SU-DHL-6 (cell line): ENCODE data around the gene PDGFB.

Experiments used
- H2AFZ ChIP-seq: fragments of 200-600 bp; sonication (generic); 2 replicates; pipeline ENCODE4 v1.6.1; 2014; ENCODE audit warnings: low read depth, mild to moderate bottlenecking, moderate library complexity, mixed read lengths, antibody characterized with exemption, low read length; ENCODE audit not compliant: severe bottlenecking
- H3F3A ChIP-seq: fragments of 200-600 bp; shearing (Covaris generic); 2 replicates; pipeline ENCODE4 v1.6.0; 2016; ENCODE audit warnings: antibody characterized with exemption, mild to moderate bottlenecking; ENCODE audit not compliant: insufficient read depth
- H3K27ac ChIP-seq: fragments of 200-600 bp; sonication (generic); 2 replicates; pipeline ENCODE4 v1.5.1; 2016; ENCODE audit warnings: low read depth, mild to moderate bottlenecking, low read length, moderate library complexity, mixed read lengths
- H3K27me3 ChIP-seq: fragments of 200-600 bp; sonication (generic), shearing (Covaris generic); 2 replicates; pipeline ENCODE4 v1.6.0; 2014; ENCODE audit warnings: mild to moderate bottlenecking, low read length
- H3K36me3 ChIP-seq: fragments of 200-600 bp; sonication (generic); 2 replicates; pipeline ENCODE4 v1.6.1; 2014; ENCODE audit warnings: mild to moderate bottlenecking, low read length, mixed read lengths
- H3K4me2 ChIP-seq: fragments of 300-600, 200-600 bp; shearing (Covaris generic), sonication (generic); 2 replicates; pipeline ENCODE4 v1.6.0; 2014; ENCODE audit warnings: low read length, low read depth, mild to moderate bottlenecking; ENCODE audit not compliant: poor library complexity, severe bottlenecking
- H3K4me3 ChIP-seq: fragments of 200-600 bp; sonication (generic); 2 replicates; pipeline ENCODE4 v1.5.1; 2014; ENCODE audit warnings: antibody characterized with exemption, low read length, mild to moderate bottlenecking, mixed read lengths; ENCODE audit not compliant: insufficient read depth, poor library complexity, severe bottlenecking
- H3K79me2 ChIP-seq: fragments of 200-600 bp; sonication (generic); 2 replicates; pipeline ENCODE4 v1.6.1; 2014; ENCODE audit warnings: mild to moderate bottlenecking, low read length, moderate library complexity; ENCODE audit not compliant: insufficient read depth
- H3K9ac ChIP-seq: fragments of 200-600 bp; sonication (generic); 2 replicates; pipeline ENCODE4 v1.7.0; 2014; ENCODE audit warnings: mild to moderate bottlenecking, low read length
- H3K9me2 ChIP-seq: fragments of 200-600 bp; sonication (generic); replicated peaks from 2 replicates; pipeline ENCODE4 v1.6.1; 2014; ENCODE audit warnings: low read length; ENCODE audit not compliant: insufficient read depth
- H3K9me3 ChIP-seq: fragments of 200-600 bp; sonication (generic); 2 replicates; pipeline ENCODE4 v1.6.1; 2014; ENCODE audit warnings: low read length, mixed read lengths; ENCODE audit not compliant: insufficient read depth
- H4K20me1 ChIP-seq: fragments of 200-600 bp; sonication (generic); 2 replicates; pipeline ENCODE4 v1.6.1; 2014; ENCODE audit warnings: low read depth, mild to moderate bottlenecking, antibody characterized with exemption, low read length, moderate library complexity, mixed read lengths
- EZH2phosphoT487 ChIP-seq: fragments of 200-600 bp; sonication (generic), shearing (Covaris generic); conservative IDR thresholded peaks from 2 replicates; pipeline ENCODE4 v1.6.1; 2018; ENCODE audit warnings: mild to moderate bottlenecking, antibody characterized with exemption, low read length, moderate library complexity, mixed read lengths
- TF ChIP-seq, protein P1 (sequence below): fragments of 200-600 bp; sonication (generic); IDR thresholded peaks from one replicate; pipeline ENCODE4 v1.5.1; 2017; ENCODE audit warnings: antibody characterized with exemption, mild to moderate bottlenecking, low read length, moderate library complexity; ENCODE audit not compliant: insufficient read depth, poor library complexity, severe bottlenecking

Gene PDGFB

DNA sequence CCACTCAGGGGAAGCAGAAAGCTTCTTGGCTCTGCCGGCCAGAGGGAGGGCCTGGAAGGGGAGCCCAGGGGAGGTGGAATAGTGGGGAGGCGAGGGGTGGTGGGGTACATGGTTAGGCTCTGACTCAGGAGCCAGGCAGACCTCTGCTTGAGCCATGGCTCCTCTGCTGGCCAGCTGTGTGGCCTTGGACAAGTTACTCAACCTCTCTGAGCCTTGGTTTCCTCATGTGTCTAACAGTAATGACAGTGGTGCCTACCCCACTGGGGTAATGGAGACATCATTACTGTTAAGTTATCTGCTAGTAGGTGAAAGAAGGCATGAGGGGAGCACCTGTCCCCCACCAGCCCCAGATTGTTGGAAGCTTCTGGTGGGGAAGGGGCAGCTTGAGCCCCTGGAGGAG, 12.2 kb upstream of the PDGFB start:
- Histone ChIP-seq H2AFZ (no peak overlapping the region), H3K9me3 (no peaks in the 10 kb centered on the region), H3K36me3 (no peaks in the 10 kb centered on the region), H3K9ac (no peak overlapping the region), H4K20me1 (no peaks in the 10 kb centered on the region), H3K79me2 (no peaks in the 10 kb centered on the region), H3K27ac (no peak overlapping the region), H3K27me3 (no peaks in the 10 kb centered on the region; the same call in 1 of the 2 replicates), H3K4me2 (no peak overlapping the region), H3K4me3 (no peak overlapping the region), H3K9me2 (no peaks in the 10 kb centered on the region), H3F3A (no peaks in the 10 kb centered on the region)
- no peak for TF ChIP-seq EZH2phosphoT487
- TF ChIP-seq, protein P1, sequence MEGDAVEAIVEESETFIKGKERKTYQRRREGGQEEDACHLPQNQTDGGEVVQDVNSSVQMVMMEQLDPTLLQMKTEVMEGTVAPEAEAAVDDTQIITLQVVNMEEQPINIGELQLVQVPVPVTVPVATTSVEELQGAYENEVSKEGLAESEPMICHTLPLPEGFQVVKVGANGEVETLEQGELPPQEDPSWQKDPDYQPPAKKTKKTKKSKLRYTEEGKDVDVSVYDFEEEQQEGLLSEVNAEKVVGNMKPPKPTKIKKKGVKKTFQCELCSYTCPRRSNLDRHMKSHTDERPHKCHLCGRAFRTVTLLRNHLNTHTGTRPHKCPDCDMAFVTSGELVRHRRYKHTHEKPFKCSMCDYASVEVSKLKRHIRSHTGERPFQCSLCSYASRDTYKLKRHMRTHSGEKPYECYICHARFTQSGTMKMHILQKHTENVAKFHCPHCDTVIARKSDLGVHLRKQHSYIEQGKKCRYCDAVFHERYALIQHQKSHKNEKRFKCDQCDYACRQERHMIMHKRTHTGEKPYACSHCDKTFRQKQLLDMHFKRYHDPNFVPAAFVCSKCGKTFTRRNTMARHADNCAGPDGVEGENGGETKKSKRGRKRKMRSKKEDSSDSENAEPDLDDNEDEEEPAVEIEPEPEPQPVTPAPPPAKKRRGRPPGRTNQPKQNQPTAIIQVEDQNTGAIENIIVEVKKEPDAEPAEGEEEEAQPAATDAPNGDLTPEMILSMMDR = no peak

DNA sequence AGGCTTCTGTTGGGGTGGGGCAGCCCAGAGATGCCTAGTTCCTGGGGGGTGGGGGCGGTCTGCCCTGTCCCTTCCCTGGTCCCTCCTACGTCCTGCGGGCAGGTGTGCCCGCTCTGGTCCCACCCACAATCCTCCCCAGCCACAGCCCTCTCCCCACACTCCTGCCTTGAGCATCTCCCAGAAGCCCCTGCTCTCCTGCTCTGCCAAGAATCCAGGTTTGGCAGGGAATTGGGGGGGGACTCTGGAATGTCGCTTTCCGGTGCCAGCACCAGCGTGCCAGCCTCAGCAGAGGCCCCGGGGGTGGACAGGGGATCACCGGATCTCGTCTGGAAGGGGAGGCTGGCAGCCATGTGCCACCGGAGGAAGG, 11.4 kb upstream of the PDGFB start:
- H3K27me3 ChIP-seq = no peaks in the 10 kb centered on the region; the same call in 1 of the 2 replicates
- H3K36me3 ChIP-seq = no peaks in the 10 kb centered on the region
- H3K9me2 ChIP-seq = no peaks in the 10 kb centered on the region
- H2AFZ ChIP-seq = no peak overlapping the region
- no peak overlapping the region for H3K4me2 ChIP-seq
- H3K79me2 ChIP-seq = no peaks in the 10 kb centered on the region
- no peak for TF ChIP-seq EZH2phosphoT487
- TF ChIP-seq, protein P1 = no peak
- H3F3A ChIP-seq = no peaks in the 10 kb centered on the region
- no peak overlapping the region for H3K9ac ChIP-seq
- no peak overlapping the region for H3K4me3 ChIP-seq
- H3K27ac ChIP-seq = no peak overlapping the region
- H3K9me3 ChIP-seq = no peaks in the 10 kb centered on the region
- no peaks in the 10 kb centered on the region for H4K20me1 ChIP-seq

DNA sequence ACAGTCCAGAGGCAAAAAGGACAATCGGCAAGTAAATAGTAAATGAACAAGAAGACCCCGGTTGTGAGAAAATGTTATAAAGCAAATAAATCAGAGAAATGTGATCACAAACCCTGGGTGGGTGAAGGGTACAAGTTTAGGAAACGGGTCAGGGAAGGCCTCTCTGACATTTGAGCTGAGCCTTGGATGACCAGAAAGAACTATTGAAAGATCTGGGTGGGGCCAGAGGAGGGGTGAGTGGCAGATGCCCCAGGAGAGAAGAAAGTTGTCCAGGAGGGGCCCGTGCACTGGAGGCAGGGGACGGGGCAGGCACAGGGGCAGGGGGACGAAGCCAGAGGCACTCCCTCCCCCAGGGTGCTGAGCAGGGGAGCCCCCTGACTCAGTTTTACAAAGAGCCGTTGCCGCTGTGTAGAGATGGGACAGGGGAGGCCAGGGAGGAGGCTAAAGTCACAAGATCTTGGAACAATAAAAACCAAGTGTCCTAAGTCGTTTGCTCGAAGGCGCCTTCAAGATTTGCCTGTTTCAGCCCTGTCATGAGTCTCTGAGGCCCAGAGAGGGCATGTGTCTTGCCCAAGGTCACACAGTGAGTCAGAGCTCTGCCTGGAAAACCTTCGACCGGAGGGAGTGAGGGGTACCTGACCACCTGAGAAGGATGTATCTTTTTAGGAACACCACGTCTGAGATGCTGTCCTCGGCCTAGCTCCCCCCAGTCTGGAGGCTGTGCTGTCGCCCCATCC, 10.8 kb upstream of the PDGFB start:
- Histone ChIP-seq H3K36me3 (no peaks in the 10 kb centered on the region), H3K9me3 (no peaks in the 10 kb centered on the region), H3K4me2 (no peak overlapping the region), H4K20me1 (no peaks in the 10 kb centered on the region), H3K27me3 (no peaks in the 10 kb centered on the region; the same call in 1 of the 2 replicates), H3K9me2 (no peaks in the 10 kb centered on the region), H3K4me3 (no peak overlapping the region), H2AFZ (no peak overlapping the region), H3K79me2 (no peaks in the 10 kb centered on the region), H3K27ac (no peak overlapping the region), H3F3A (no peaks in the 10 kb centered on the region), H3K9ac (no peak overlapping the region)
- TF ChIP-seq, protein P1 = no peak
- TF ChIP-seq EZH2phosphoT487 = no peak
